GM10266 (cell line): ENCODE data around the gene DUSP8.
"Not testable (repeated sequence)": the region's sequence is repeated elsewhere in the genome, so short reads cannot be mapped to it uniquely, and the experiment has no call there.

Experiments used
- DNase-seq: peaks from one replicate; pipeline ENCODE4 v3.0.0; 2012; ENCODE audit errors: extremely low spot score
- TF ChIP-seq, protein P1 (sequence below): IDR thresholded peaks from 2 replicates; pipeline ENCODE4 v1.5.1; 2012; ENCODE audit warnings: mild to moderate bottlenecking, low read depth; ENCODE audit not compliant: control insufficient read depth, insufficient read depth; ENCODE audit errors: missing control alignments

Gene DUSP8

DNA sequence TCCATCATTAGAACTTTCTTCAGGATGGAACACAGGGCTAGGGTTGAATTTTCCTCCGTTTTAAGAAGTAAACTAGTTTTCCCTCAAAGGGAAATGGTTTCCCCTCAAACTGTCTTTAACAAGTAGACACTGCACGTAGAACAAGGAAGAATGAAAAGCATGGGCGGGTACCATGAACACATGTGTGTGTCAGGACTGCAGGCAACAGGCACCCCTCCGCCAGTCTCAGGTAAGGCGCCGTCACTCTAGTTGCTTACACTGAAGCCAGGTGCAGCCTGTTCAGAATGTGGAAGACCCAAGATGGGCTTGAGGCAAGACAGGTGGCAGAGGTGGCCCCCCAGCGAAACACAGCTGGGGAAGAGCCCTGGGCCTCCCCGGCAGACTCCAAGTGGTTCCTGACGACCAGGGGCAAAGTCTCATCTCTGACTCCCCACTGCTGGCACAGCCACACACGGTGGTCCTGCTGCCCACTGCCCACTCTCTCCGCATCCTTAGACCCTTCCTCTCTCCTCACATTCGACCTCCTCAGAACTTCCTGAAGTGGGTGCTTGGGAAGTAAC, 60.1 kb downstream of the DUSP8 start:
- TF ChIP-seq, protein P1, sequence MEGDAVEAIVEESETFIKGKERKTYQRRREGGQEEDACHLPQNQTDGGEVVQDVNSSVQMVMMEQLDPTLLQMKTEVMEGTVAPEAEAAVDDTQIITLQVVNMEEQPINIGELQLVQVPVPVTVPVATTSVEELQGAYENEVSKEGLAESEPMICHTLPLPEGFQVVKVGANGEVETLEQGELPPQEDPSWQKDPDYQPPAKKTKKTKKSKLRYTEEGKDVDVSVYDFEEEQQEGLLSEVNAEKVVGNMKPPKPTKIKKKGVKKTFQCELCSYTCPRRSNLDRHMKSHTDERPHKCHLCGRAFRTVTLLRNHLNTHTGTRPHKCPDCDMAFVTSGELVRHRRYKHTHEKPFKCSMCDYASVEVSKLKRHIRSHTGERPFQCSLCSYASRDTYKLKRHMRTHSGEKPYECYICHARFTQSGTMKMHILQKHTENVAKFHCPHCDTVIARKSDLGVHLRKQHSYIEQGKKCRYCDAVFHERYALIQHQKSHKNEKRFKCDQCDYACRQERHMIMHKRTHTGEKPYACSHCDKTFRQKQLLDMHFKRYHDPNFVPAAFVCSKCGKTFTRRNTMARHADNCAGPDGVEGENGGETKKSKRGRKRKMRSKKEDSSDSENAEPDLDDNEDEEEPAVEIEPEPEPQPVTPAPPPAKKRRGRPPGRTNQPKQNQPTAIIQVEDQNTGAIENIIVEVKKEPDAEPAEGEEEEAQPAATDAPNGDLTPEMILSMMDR = no peak
- no peak for DNase-seq

DNA sequence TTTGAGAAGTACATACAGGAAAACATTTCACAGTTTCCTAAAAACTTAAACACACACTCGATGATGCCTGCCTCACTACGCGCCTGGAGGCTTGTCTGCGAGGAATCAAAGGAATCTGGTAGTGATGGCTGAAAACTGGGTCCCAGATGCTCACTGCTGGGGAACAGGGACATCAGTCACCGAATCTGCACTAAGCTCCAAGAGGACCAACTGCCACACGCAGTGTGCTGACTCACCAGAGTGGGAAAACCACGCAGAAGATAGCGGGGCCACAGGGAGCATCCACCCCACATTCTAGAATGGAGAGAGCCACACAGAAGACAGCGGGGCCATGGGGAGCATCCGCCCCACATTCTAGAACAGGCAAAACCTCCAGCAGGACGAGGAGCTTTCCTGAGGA, 61.1 kb downstream of the DUSP8 start:
- TF ChIP-seq, protein P1 = no peak
- DNase-seq = no peak

DNA sequence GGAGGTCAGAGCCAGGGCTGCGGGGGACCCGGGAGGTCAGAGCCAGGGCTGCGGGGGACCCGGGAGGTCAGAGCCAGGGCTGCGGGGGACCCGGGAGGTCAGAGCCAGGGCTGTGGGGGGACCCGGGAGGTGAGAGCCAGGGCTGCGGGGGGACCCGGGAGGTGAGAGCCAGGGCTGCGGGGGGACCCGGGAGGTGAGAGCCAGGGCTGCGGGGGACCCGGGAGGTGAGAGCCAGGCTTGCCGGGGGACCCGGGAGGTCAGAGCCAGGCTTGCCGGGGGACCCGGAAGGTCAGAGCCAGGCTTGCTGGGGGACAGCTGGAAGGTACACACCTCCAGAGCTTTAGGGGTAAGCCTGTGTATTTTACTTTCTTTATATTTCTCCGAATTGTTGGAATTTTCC, 61.7 kb downstream of the DUSP8 start:
- not testable (repeated sequence) for DNase-seq

DNA sequence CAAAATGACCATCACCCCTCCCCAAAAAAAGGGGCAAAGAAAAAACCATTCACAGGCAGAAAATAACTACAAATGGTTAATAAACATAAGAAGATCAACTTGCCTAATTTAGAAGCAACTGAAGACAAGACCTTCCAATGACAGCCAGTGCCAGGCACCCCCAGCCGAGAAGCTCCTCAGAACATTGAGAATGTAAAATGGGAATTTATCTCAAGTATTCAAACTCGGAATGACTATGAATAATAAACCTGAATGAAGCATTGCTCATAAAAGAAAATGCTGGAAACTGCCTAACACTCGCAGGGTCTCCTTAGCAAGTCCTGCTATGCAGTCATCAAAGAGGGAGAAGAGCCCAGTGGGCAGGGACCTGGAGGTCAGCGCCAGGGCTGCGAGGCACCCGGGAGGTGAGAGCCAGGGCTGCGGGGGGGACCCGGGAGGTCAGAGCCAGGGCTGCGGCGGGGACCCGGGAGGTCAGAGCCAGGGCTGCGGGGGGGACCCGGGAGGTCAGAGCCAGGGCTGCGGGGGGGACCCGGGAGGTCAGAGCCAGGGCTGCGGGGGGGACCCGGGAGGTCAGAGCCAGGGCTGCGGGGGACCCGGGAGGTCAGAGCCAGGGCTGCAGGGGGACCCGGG, 62.3 kb downstream of the DUSP8 start:
- DNase-seq = no peak

DNA sequence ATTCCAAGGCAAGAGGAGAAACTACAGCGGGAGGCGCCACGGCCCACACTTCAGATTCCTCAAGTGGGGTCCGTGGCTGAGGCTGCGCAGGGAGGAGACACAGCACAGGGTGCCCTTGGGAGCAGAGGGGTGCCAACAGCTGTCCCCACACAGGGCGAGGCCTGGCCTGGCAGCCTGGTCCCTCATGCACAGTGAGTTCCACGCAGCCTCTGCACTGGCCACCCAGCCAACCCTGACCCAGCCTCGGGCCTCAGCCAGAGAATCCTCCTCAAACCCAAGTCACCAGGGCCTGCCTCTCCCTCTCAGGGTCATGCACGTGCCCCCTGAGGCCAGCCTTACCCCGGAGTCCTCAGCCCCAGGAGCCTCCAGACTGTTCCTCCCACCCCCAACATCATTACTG, 63.1 kb downstream of the DUSP8 start:
- TF ChIP-seq, protein P1 = no peak
- no peak for DNase-seq

More for the DNA sequence above, 62.3 kb downstream of the DUSP8 start:
- TF ChIP-seq, protein P1 = no peak

DNA sequence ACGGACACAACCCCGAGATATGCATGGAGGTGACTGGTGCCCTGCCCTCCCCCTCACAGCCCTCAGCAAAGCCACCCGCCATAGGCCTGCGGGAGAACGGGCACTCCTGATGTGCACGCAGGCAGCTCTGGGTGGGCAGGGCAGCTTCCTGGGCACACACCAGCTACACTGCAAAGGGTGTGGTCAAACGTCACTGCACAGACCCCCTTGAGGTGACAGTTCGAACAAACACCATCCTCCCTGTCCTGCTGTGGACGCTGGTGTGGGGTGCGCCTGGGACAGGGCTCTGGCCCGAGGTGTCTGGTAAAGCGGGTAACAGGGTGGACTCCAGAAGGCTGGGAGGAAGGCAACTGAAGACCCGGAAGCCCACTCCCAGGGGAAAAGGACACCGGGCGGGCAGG, 63.6 kb downstream of the DUSP8 start:
- no peak for DNase-seq
- TF ChIP-seq, protein P1 = no peak

DNA sequence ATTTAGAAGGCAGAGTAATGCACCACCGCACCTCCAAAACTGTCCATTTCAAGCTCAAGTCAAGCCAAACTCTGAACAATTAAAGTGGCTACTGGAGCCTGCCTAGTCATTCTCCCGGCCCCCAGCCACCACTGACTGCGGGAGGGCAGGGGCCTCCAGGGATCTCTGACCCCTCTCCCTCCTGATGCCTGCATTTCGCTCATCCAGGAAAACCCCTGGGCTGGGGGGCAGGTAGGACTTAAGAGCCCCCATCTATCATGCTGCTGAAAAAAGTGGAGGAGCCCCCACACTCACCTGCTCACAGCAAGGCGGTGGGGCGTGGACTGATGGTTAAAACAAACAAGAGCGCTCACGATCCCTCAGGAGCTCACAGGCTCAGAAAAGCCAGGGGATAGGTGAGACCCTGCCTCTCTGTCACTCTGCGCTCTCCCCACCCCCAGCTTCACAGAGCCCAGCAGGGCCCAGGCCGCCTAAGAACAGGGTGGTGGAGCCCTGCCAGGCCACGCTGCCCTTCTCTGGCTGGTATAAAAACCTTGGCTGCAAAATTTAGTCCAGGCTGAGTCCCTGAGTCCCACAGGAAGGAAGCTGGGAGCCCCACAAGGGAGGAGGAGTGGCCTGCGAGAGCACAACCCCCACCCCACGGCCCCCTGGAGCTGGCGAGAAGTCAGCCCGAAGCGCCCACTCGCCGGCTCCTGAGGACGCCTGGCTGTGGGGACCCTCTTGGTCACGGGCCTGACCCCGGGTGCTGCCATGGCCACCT, 64.5 kb downstream of the DUSP8 start:
- TF ChIP-seq, protein P1 = no peak
- no peak for DNase-seq
